RCC 7860 (cell line): ENCODE results near the gene LRP8.
A peak's percentile ranks its signal among the peaks of the same experiment; 100 is the strongest.

Experiments
- DNase-seq: peaks from one replicate; pipeline ENCODE4 v3.0.0-alpha.2; 2015; ENCODE audit warnings: low spot score
- FAIRE-seq: peaks from 2 replicates; lab custom pipeline; 2012; peaks lifted over from hg19 to GRCh38; lab: Jason Lieb, UNC

LRP8 gene

GRCh38 chr1:53266038-53266437 lies 61.8 kb downstream of the LRP8 start:
- DNase-seq (no peak), FAIRE-seq (no peak)

DNA sequence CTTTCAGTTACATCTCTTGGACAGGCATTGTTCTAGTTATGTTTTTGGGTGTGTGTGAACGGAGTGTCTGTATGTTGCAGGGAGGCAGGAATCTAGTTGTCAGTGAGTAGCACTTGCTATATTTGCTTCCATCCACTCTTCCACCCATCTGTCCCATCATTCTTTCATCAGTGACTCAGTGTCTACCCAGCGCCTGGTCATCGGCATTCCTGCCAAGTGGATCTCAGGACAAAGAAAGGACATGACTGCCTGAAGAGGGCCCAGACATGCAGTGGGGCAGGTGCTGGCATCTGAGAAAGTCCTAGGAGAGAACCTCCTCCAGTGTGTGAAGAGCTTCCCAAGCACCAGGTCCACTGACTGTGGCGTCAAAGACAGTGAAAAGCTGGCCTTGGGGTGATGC lies 62.3 kb downstream of the LRP8 start:
- FAIRE-seq (no peak), DNase-seq (no peak)

DNA sequence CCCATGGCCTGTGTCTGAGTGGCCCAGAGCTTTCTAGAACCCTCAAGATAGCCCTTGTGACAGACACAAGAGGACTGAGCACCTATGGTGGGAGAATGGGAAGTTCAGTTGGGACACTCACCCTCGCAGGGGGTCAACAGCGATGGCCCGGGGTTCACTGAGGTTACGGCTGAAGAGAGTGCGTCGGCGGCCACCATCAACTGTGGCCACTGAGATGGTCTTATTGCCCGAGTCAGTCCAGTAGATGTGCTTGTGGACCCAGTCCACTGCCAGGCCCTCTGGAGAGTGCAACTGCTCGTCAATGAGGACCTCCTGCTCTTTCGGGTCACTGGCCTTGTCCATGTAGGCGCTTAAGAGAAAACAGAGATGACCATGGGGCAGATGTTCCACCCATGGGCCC lies 63.8 kb downstream of the LRP8 start:
- DNase-seq (no peak), FAIRE-seq (no peak)

DNA sequence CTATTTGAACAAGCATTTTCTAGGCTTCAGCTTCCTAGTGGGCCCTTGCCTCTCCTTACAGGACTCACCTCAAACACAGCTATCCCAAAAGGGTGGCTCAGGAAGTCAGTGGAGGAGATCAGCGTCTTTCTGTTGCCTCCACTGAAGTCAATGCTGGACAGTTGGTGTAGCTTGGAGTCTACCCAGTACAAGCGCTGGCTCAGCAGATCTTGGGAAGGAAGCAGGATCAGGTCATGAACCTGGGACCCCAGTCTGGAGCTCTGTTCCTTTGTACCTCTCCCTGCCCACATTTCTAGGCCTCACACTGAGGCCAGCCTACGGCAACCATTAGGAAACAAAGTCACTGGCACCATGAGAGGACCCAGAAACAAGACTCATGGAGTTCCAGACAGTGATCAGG lies 65.9 kb downstream of the LRP8 start:
- FAIRE-seq (no peak), DNase-seq (no peak)

GRCh38 chr1:53260631-53261247 lies 67.1 kb downstream of the LRP8 start:
- DNase-seq (no peak), FAIRE-seq (no peak)

DNA sequence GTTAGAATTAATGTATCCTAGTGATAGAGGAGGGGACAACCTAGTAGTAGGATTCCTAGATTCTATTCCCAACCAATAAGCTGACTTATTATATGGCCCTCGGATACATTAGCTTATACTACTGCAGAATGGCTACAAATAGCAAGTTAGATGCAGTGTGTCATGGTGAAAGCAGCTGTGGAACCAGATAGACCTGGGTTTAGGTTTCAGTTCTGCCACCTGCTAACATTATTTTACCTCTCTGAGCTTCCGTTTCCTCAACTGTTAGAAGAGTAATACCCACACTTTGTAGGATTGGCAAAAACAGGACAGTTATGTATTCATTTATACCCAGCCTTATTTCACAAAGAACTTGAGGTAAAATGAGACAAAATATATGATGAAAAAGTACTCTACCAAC lies 67.9 kb downstream of the LRP8 start:
- no peak for FAIRE-seq
- DNase-seq, result no peak

DNA sequence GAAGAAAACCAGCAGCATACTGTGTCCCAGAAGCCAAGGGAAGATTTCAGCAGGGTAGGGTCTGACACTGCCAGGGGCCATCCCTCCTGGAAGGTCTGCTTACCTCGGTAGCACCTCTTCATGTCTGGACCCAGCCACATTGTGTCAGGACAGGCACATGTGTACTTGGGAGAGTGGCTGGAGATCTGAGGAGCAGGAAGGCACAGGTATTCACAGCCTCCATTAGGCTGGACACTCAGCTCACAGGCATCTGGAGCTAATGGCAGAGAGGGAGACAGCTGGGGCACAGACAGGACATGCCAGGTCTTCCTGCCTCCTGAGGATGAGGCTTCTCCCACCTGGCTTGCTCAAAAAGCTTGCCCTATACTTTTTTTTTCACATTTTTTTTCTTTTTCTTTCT lies 69.7 kb downstream of the LRP8 start:
- FAIRE-seq (no peak), DNase-seq (no peak)

- FAIRE-seq, result no peak
- no peak for DNase-seq
Observed at GRCh38 chr1:53257454-53258081, 70.3 kb downstream of the LRP8 start.

- FAIRE-seq (no peak), DNase-seq (no peak)
Observed at GRCh38 chr1:53256511-53257453, 71.1 kb downstream of the LRP8 start.

DNA sequence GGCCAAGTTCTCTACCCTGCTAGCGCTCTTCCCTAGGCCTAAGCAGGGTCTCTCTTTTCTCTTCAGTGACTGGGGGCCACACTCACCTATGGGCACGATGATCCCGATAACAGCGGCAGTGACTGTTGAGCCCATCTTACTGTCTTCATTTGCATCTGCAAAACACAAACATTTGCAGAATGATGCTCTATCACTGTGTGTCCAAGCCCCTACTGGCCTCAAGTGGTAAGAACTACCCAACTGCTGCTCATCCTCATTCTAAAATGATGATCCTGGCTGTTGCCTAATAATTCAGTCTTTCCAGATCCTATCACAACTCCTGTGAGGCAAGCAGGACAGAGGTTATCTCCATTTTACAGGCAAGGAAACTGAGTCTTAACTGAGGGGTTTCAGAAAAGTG lies 72.8 kb downstream of the LRP8 start:
- FAIRE-seq (no peak), DNase-seq (no peak)

DNA sequence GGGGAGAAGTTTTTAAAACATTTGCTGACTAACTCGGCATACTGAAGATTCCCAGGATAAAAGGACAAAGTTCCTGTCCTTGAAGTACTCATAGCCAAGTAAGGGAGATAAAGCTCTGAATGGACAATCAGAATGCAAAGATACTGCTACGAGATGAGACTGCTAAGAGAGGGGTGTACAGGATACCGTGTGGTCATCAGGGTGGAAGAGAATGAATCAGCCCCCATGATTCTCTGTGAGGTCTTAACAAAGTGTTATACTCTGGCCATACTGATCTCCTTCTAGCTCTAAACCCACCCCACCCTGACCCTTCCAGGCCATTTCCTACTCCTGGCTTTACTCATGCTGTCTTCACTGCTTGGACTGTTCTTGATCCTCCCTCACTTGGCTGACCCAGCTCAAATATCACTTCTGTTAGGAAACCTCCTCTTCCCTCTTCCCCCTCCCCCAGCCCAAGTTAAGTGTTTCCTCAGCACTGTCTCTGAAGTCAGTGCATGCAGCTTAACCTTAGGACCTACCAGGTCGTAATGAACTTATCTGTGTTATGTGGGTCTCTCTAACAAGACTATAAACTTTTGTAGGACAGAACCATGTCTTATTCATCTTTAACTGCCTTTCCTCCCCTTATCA lies 73.7 kb downstream of the LRP8 start:
- DNase-seq, result no peak

GRCh38 chr1:53250325-53250724 lies 77.5 kb downstream of the LRP8 start:
- DNase-seq (no peak), FAIRE-seq (no peak)

More for the DNA sequence above, 73.7 kb downstream of the LRP8 start:
- FAIRE-seq, result no peak

GRCh38 chr1:53249706-53250105 lies 78.2 kb downstream of the LRP8 start:
- FAIRE-seq (no peak), DNase-seq (no peak)

GRCh38 chr1:53246261-53247134 lies 81.4 kb downstream of the LRP8 start:
- no peak for FAIRE-seq
- peak; percentile 31 for DNase-seq

DNA sequence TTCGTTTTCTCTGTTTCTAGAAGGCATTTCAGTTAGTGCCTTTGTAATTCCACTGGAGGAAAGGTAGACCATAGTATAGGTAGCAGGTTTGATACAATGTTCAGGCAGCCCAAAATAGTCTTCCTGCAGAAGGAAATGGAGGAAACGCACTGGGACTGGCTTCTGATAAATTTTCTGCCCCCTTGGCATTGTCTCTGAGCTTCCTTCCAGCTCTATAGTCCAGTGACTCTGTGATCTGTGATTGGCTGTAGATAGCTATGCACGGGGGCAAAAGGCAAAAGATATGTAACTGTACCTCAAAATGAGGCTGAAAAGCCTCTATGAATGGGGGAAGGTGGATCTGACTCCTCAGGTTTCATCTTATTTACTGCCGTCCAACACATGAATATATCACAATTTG lies 83.7 kb downstream of the LRP8 start:
- DNase-seq, result no peak
- FAIRE-seq, result no peak

DNA sequence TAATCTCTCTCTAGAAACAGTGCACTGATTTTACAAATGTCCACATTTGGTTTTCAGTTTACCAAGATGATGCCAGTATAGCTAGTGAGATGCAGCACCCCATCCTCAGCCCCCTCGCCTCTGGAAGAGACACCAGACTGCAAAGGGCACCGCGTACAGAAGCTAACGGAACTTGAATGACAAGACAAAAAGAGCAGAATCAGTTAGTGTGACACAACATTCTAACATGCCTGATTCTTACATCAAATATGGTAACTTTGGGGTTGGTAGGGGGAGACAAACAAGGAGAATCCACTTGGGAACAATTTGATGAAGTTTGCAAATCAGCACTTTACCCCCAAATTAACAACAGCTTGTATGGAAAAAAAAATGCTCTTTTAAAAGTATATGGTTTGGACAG lies 85.5 kb downstream of the LRP8 start:
- FAIRE-seq, result no peak
- no peak for DNase-seq

GRCh38 chr1:53241828-53242227 lies 86.0 kb downstream of the LRP8 start:
- no peak for DNase-seq
- FAIRE-seq, result no peak

- FAIRE-seq (peak; percentile 80), DNase-seq (peak; percentile 86)
Observed at GRCh38 chr1:53238197-53239155, 89.4 kb downstream of the LRP8 start, which contains the start of gene MAGOH. TSS of gene MAGOH (minus strand) at chr1:53238518. CDS start at chr1:53238448, 70 bp downstream.

DNA sequence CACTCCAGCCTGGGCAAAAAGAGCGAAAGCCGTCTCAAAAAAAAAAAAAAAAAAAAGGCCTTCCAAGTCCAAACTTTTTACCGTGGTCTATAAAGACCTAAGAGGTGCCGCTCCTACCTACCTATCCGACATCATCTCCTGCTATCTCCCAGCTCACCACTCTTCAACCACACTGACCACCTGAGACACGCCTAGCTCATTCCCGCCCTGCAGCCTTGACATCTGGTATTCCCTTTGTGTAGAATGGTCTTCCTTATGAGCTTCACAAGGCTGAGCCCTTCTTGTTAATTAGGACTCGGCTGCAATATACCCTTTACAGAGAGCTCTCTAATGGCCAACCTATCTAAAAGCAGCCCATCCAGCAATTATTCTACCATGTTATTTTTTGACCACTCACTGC lies 90.2 kb downstream of the LRP8 start:
- FAIRE-seq, result no peak
- no peak for DNase-seq
